Right lobe of liver (tissue), 4 donors: ENCODE results near the gene DUSP8.

Experiments
- POLR2A ChIP-seq: fragments of 450-650 bp; IDR thresholded peaks from one replicate; pipeline ENCODE4 v1.6.1; 2017; ENCODE audit warnings: antibody characterized with exemption, mild to moderate bottlenecking
- TF ChIP-seq, protein P1 (sequence below), 4 donors: fragments of 200-600 bp in 3 of 4; fragments of 450-650 bp in 1 of 4; IDR thresholded peaks; one replicate each; pipeline versions ENCODE4 v1.5.1 to v1.8.0; 2016 to 2022; ENCODE audit warnings: antibody characterized with exemption in 4 of 4, mild to moderate bottlenecking in 2 of 4
- donor health status: DM: no; HTN: no; CAD: no.
- donor health status: DM: no; HTN: no; CAD: no.
- donor health status: DM: no; HTN: yes; CAD: no.

DNA sequence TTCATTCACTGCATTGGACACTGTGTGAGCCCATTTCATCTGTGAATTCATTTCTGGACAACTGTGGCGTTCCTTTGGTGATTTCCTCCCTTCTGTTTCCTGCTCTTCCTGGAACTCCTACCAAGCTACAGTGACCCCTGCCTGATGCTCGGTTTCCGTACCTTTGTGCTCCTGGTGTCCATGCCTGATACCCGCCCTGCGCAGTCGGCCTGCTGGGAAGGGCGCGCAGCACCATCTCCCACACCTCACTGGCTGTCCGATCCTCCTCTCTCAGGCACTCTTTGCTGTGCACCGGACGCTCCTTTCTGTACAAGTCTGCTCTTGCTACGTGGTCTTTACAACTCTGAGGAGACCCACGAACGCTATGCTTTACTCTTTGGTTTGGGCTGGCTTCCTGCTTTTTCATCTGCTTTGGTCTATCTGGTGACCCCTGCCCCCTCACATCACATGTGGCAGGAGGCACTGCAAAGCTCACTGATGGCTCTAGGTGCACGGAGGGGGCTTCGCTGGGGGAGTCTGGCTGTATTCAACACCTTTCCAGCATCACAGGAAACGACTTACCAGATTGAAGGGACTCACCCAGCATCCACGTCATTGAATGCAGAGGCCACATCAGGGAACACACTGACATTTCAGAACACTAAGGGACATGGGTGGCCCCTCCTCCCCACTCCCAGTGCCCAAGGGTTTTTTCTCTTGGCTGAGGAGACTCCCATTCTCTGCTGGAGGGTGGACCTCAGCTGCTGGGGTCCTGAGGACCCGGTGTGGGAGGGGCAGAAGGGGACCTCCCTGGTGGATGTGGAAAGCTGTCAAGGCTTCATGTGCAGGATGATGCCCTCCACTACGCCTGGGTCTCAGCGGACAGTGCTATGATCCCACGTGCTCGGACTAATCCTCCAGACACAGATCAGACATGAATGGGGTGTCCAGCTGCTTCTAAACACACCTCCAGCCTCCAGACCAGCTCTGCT is 58.5 kb downstream of the DUSP8 start:
- TF ChIP-seq, protein P1, sequence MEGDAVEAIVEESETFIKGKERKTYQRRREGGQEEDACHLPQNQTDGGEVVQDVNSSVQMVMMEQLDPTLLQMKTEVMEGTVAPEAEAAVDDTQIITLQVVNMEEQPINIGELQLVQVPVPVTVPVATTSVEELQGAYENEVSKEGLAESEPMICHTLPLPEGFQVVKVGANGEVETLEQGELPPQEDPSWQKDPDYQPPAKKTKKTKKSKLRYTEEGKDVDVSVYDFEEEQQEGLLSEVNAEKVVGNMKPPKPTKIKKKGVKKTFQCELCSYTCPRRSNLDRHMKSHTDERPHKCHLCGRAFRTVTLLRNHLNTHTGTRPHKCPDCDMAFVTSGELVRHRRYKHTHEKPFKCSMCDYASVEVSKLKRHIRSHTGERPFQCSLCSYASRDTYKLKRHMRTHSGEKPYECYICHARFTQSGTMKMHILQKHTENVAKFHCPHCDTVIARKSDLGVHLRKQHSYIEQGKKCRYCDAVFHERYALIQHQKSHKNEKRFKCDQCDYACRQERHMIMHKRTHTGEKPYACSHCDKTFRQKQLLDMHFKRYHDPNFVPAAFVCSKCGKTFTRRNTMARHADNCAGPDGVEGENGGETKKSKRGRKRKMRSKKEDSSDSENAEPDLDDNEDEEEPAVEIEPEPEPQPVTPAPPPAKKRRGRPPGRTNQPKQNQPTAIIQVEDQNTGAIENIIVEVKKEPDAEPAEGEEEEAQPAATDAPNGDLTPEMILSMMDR (IDR thresholded peaks at IDR 0.05), result no peak
- TF ChIP-seq POLR2A, result no peak
